SK-N-SH (cell line): Measurements from ENCODE around the gene RAI1.

ENCODE experiments used
- CTCF ChIP-seq: fragments of 200-600 bp; sonication (generic); IDR thresholded peaks from 2 replicates; pipeline ENCODE4 v1.6.1; 2017; ENCODE audit warnings: antibody characterized with exemption, mild to moderate bottlenecking, moderate library complexity
- ELF1 ChIP-seq: IDR thresholded peaks from 2 replicates; pipeline ENCODE4 v1.4.0; 2012
- EP300 ChIP-seq, 2 experiments: IDR thresholded peaks; 2 replicates each; pipeline versions ENCODE4 v1.4.0 to v1.6.1; 2012; ENCODE audit warnings: borderline replicate concordance in 1 of 2, low read depth in 1 of 2, low read length in 1 of 2
- GATA2 ChIP-seq: sonication (generic); formaldehyde crosslinking; IDR thresholded peaks from 2 replicates; pipeline ENCODE4 v1.5.0; 2020; ENCODE audit warnings: mild to moderate bottlenecking, missing genetic modification reagents
- PBX3 ChIP-seq: IDR thresholded peaks from 2 replicates; pipeline ENCODE4; 2012
- RFX5 ChIP-seq: IDR thresholded peaks from 2 replicates; pipeline ENCODE4 v1.6.1; 2012; ENCODE audit warnings: mild to moderate bottlenecking, improper control_type of control experiment, low read length
- TCF12 ChIP-seq: IDR thresholded peaks from 2 replicates; pipeline ENCODE4 v1.4.0; 2012

DNA sequence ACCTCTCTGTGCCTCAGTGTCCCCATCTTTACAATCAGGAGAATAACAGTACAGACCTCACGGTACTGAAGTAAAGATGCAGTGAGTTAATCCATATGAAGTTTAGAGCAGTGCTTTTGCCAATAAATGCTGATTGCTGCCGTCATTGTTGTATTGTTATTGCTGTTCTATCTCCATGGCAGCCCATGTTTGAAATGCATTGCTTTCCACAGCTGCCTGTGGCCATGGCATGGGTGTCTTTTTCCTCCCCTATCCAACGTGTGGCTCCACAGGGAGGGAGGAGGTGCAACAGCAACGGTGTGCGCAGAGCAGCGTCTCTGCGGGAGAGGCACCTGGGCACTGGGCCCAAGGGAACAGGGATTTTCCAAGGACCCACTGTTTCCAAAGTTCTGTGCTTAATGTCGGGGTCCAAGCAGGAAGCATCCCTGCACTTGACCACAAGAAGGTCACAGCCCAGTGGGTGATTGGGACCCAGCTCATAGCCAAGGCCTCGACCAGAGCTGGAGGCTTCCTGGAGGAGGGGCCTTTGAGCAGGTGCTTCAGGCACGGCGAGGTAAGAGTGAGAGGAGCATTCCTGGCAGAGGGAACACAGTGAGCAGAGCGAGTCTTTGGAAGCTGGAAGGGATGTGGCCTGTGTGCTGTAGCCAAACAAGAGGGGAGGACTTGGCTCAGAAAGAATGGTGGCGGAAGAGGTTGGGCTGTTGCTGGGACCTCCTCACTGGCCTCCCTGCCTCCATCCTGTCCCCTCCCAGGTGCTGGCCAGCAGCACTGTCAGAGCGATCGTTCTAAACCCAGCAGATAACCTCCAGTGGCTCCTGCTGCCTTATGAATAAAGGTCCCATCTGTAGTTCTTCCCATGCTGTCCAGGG lies 3.9 kb downstream of the RAI1 start:
- TF ChIP-seq PBX3 (no peak), EP300 (IDR thresholded peaks at IDR 0.05; ENCODE audit: borderline replicate concordance in 1 of 2, low read depth in 1 of 2, low read length in 1 of 2) (no peak), ELF1 (no peak), CTCF (no peak), RFX5 (no peak), GATA2 (no peak), TCF12 (no peak)
